IMR-90 (cell line): Measurements from ENCODE around the gene TMOD1.

Experiments
- CEBPB ChIP-seq: IDR thresholded peaks from 2 replicates; pipeline ENCODE4 v1.6.1; 2012; ENCODE audit warnings: low read depth, low read length, improper control_type of control experiment
- CTCF ChIP-seq: conservative IDR thresholded peaks from 2 replicates; pipeline ENCODE4 v1.5.1; 2012; ENCODE audit warnings: mild to moderate bottlenecking, low read depth, low read length, improper control_type of control experiment

- TF ChIP-seq CTCF (no peak), CEBPB (no peak)
These were observed 93.0 kb downstream of the TMOD1 start for GRCh38 chr9:97594381-97594921.
